CD4-positive, alpha-beta T cell treated with Interleukin-10 for 1 hour (primary cell): ENCODE data around the gene LCN12.

Source experiments
- DNase-seq: peaks from one replicate; pipeline ENCODE4 v3.0.0-alpha.2; 2020

Gene LCN12

DNA sequence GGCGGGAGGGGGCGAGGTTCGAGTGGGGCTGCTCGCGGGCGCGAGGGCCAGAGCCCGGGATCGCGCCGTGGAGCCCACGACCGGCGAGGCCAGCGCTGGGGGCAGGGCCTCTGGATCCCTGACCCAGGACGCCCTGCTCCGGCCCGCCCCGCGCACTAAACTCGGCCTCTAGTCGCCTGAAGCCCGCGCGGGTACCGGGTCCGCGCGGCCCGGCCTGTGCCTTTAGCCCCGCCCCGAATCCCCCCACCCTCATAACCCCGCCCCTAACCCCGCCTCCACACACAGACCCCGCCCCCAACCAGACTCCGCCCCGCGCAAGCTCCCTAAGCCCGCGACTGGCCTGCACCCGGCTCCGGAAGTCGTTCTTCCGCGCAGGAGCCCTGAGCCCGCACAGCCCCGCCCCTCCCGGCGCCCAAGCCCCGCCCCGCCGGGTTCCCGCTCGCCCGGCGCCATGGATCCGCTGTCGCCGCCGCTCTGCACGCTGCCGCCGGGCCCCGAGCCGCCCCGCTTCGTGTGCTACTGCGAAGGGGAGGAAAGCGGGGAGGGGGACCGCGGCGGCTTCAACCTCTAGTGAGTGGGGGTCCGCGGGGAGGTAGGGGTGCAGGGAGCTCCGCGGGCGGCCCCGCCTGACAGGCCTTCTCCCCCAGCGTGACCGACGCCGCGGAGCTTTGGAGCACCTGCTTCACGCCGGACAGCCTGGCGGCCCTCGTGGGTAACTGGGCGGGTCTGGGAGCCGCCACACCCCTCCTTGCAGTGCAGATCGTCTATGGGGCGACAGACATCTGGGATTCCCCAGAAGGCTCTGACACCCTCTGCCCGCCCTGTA lies 40.1 kb downstream of the LCN12 start, which contains the start of gene PAXX:
TSS of gene PAXX (plus strand) at position 430 of the 826 bp plus-strand sequence. CDS start at position 452, 22 bp downstream.
- DNase-seq, result peak; percentile 94

DNA sequence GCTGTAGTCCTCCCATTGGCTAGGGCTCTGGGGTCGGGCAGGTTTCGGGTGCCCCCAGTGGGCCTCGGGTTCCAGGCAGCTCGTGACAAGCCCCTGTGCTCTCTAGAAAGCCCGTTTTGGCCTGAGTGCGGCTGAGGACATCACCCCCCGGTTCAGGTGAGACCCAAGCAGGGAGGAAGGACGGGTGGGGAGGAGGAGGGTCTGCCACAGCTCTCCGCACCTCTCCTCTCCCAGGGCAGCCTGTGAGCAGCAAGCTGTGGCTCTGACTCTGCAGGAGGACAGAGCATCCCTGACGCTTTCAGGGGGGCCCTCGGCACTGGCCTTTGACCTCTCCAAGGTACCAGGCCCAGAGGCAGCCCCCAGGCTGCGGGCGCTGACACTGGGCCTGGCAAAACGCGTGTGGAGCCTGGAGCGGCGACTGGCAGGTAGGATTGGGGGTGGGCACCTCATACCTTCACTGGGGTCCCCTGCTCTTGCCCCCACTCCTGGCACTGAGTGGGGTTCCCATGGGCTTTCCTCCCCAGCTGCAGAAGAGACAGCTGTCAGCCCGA lies 40.8 kb downstream of the LCN12 start:
- no peak for DNase-seq

DNA sequence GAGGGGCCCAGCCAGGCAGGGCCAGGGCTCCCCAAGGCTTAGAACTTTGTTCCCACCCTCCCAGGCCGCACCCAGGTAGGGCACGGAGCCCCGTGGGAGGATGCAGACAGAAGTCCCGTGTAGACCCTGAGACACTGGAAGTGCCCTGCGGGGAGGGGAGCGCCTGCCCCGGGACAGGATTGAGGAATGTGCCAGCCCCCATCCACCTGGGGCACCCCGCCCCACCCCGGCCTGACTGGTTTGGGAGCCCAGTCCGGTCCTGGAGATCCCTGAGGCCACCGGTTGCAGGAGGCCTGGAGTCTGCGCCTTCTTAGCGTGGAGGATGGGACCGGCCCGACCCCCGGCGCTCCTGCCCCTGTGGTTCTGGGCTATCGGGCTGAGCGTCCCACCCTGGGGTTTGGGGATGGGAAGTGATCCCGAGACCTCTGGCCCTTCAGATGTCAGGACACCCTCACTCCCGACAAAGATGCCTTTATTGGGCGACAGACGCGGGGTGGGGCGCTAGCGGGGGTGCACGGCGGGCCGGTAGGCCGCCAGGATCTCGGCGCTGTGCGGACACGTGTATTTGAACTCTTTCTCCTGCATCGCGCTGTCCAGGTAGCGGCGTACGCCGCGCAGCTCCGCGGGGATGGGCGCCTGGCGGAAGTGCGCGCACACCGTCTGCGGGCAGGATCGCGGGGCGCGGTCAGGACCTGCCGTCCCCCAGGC lies 42.3 kb downstream of the LCN12 start:
- no peak for DNase-seq

DNA sequence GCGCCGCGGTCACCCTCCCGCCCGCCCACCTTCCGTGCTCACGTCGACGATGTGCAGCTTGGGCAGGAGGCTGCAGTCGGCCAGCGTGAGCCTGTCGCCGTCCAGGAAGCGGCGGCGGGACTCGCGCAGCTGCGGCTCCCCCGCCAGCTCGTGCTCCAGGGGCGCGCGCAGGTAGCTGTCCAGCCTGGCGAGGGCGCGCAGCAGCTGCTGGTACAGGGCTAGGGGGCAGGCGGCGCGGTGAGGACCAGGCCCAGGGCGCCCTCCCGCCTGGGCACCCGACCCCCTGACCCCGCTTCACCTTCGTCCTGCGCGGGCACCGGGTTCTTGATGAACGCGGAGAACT lies 42.8 kb downstream of the LCN12 start:
- DNase-seq, result no peak

DNA sequence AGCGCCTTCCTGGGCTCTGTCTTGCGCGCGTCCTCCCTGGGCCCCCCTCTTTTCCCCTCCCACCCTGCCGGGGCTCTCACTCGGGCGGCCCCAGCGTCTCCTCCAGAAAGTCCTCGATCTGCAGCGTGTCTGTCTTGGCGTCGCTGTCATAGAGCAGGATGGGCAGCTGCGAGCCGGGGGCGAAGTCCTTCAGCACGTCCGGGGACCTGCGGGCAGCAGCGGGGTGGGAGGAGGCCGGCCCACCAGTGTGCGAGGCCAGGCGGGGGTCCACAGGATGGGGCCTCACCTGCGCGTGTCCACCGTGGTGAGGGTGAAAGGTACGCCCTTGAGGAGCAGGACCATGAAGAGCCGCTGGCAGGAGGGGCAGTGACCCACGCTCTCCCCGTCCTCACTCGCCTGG lies 43.3 kb downstream of the LCN12 start:
- no peak for DNase-seq

DNA sequence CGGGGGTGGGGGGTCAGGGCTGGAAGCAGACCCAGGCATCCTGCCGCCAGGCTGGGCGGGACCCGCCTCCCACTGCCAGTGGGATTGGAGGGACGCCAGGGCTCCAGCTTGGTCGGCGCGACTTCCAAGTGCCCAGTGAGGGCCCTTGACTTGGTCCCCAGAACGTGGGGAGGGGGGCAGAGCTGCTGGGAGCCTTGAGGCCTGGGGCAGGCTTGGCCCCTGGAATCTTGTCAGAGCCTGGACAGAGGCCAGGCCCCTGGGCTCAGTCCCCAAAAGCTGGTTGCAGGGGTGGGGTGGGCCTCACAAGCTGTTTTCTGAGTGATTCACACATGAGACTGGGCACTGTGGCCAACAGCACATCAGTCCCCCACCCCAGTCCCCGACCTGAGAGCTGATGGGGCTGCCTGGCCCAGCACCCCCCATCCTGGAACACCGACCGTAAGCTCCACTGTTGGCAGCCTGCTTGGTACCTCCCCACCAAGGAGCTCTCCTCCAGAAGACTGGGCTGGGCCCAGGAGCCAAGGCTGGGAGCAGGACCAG lies 43.8 kb downstream of the LCN12 start:
- DNase-seq, result no peak

DNA sequence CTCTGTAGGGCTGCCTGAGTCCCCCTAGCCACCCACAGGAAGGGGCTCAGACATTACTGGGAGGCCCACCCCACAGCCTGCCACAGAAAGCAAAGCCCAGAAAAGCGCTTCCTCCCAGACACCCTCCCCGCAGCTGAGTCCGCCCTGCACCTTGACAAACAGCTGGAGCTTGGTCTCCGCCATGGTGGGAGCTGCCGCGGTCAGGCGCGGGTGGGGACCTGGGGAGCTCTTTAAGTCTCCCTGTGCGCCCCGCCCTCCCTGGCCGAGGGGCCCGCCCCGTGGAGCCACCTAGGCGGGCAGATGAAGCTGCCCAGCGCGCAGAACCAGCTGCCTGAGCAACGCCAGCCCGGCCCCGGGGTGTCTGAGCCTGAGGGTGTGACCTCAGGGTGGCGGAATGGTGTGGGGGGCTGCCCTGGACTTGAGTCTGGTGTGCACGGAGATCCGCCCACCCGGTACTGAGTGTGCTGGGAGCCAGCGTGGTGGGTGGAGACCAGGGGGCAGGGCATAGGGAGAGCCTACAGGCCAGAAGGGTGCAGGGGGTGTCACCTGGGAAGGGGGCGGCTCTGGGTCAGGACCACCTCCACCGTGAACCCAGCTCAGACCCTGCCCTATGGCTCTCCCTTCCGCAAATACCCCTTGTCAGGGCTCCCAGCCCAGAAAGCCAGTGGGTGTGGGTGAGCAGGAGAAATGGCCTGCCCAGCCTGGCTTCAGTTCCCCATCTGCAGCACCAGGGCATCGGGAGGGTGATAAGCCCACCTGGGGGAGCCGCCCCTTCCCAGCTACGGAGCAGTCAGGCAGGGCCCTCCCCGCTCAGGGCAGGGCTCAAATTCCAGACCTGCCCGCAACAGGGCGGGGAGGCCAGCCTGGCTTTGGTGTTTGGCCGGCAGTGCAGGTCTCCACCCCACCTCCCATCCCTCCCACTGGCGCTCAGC lies 44.6 kb downstream of the LCN12 start, which contains the start of gene CLIC3:
TSS of gene CLIC3 (minus strand) at position 208 of the 932 bp plus-strand sequence. CDS start at position 183, 25 bp downstream.
- peak; percentile 67 for DNase-seq

DNA sequence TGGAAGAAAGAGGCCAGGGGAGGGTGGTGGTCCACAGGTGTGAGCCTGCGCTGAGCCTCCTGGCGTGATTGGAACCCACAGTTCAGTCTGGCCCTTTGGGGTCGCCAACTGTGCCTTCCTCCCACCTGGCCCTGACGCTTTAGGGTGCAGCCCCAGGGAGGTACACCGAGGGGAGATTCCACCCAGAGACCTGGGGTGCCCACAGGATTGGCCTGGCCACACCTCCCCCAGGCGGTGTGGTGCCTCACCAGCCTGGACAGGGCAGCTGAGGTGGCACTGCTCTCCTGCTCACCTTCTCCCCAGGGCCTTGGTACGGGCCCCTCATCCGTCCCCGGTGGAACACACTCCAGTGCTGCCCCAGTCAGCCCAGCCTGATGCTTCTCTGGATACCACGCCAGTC lies 45.3 kb downstream of the LCN12 start:
- DNase-seq, result no peak

DNA sequence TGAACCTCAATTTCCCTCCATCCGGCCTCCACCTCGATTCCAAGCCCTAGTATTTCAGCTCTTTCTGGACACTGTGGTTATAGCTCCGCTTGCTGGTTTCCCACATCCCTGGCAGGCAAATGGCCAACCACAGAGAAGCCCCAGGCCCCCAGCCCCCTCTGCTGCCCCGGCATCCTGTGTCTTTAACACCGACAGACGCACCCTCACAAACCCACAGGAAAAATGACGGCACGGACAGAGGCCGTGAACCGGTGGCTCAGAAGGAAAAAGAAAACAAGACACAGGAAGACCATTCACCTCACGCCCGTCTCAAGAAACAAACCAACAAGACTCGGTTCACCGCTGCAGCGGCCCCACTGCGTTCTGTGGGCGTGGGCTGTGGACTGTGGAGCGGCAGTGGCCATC lies 45.8 kb downstream of the LCN12 start:
- DNase-seq, result peak; percentile 57

DNA sequence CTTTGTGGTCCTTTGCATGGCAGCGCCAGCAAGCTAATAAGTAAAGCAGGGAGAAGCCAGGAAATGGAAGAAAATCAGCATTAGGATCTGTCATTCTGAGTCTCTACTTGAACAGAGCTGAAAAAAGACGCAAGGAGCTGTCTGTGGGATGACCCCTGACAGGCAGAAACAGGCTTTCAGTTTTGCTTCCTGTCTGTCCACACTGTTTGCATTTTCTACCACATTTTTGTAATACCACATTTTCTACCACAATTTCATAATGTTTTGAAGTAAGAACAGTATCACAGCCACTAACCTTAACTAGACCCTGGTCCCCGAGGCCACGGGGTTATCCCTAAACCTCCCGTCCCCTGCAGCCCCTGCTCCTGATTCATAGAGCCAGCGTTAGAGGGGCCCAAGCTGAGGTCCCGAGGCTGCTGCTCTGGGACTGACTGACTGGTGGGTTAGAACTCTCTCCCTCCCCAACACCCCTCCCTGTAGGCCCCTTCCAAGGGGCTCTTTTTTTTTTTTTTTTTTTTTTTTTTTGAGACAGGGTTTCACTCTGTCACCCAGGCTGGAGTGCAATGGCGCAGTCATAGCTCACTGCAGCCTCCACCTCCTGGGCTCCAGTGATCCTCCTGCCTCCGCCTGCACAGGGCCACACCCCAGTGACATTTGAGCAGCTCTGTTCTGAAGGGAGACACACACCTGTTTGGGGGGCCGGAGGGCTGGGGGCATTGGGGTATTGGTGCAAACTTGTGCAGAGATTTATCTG lies 48.3 kb downstream of the LCN12 start:
- DNase-seq, result peak; percentile 44

DNA sequence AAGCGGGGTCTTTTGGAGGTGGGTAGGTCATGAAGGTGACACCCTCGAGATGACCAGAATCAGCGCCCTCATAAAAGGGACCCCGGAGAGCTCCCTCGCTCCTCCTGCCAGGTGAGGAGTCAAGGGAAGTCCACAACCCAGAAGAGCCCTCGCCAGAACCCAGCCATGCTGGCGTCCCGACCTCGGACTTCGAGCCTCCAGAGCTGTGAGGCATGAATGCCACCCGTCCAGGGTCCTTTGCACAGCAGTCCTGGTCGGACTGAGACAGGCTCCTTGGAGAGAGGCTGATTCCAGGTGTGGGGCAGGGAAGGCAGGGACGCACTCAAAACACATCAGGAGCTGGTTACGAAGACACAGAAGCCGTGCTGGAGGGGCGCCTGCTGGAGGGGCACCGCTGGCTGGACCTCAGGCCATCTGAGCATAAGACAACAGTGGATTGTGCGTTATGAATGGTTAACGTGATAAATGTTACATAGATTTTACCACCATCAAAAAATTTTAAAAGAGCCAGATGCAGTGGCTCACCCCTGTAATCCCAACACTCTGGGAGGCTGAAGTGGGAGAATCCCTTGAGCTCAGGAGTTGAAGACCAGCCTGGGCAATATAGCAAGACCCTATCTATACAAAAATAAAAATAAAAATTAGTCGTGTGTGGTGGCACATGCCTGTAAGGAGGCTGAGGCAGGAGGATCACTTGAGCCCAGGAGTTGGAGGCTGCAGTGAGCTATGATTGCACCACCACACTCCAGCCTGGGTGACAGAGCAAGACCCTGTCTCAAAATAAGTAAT lies 50.0 kb downstream of the LCN12 start:
- DNase-seq, result no peak

DNA sequence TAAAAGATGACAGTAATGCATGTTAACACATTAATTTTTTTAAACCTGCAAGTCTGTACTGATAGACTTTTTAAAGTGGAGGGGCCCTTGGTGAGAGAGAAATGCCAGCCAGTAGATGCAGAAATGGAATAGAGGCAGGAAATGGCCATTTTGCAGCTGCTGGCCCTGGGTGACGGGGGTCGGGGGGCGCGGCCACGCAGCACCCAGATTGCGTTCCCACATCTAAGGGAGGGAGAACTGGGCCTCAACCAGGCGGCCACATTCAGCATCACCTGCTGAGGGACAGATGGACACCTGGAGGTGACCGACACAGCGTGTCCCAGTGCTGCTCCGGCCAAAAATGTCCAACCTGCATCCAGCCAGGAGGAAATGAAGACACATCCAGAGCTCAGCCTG lies 50.6 kb downstream of the LCN12 start:
- DNase-seq, result no peak

GRCh38 chr9:137004285-137004684 lies 52.2 kb downstream of the LCN12 start:
- peak; percentile 37 for DNase-seq
